H1 (cell line): Measurements from ENCODE around the gene BAK1. TPM values are rescaled to one million over a fixed set of nuclear protein-coding genes. Genes with fewer than 3 reads are reported as not detected.

Source experiments
- CTCF ChIA-PET: fragments of 300-600 bp; sonication (Branson Sonifier 250); formaldehyde crosslinking; loops from one replicate; lab custom pipeline; 2021; ENCODE audit not compliant: partially characterized antibody; lab: Charles Lee
- POLR2A ChIA-PET: fragments of 300-600 bp; sonication (Branson Sonifier 250); formaldehyde crosslinking; loops from one replicate; lab custom pipeline; 2021; ENCODE audit warnings: inconsistent platforms; ENCODE audit not compliant: partially characterized antibody; lab: Charles Lee
- DNase-seq, 2 experiments: peaks; one replicate each; pipeline versions ENCODE4 v3.0.0 to v3.0.0-alpha.2; 2010 to 2022; ENCODE audit warnings: low spot score in 2 of 2, low read depth in 1 of 2, mixed read lengths in 1 of 2
- FAIRE-seq: peaks from 2 replicates; lab custom pipeline; 2011; peaks lifted over from hg19 to GRCh38; lab: Jason Lieb, UNC
- H2AFZ ChIP-seq: 2 replicates; pipeline ENCODE4 v1.8.1; 2012; ENCODE audit warnings: low read length, inconsistent platforms
- H2AK5ac ChIP-seq: 2 replicates; pipeline ENCODE4 v1.6.1; 2013; ENCODE audit warnings: low read depth, low read length
- H2BK120ac ChIP-seq: replicated peaks from 2 replicates; pipeline ENCODE3; 2013; ENCODE audit warnings: low read depth, low read length, inconsistent platforms
- H2BK12ac ChIP-seq: 2 replicates; pipeline ENCODE4 v1.6.1; 2013; ENCODE audit warnings: low read depth, low read length
- H2BK15ac ChIP-seq: 2 replicates; pipeline ENCODE4 v1.6.1; 2013; ENCODE audit warnings: low read length
- H2BK20ac ChIP-seq: 2 replicates; pipeline ENCODE4 v1.6.1; 2013; ENCODE audit warnings: low read length
- H2BK5ac ChIP-seq: 2 replicates; pipeline ENCODE4 v1.6.1; 2013; ENCODE audit warnings: low read depth, low read length
- H3K14ac ChIP-seq: 2 replicates; pipeline ENCODE4 v1.6.1; 2013; ENCODE audit warnings: inconsistent platforms; ENCODE audit not compliant: insufficient read length
- H3K18ac ChIP-seq: 2 replicates; pipeline ENCODE4 v1.6.1; 2013; ENCODE audit warnings: low read length; ENCODE audit errors: extremely low read depth
- H3K23ac ChIP-seq: 2 replicates; pipeline ENCODE4 v1.6.1; 2013; ENCODE audit warnings: inconsistent platforms; ENCODE audit not compliant: insufficient read length
- H3K23me2 ChIP-seq: 2 replicates; pipeline ENCODE4 v1.6.1; 2013; ENCODE audit warnings: low read depth, low read length
- H3K27ac ChIP-seq: 2 replicates; pipeline ENCODE4 v1.6.1; 2011; ENCODE audit warnings: low read depth, low read length, inconsistent platforms
- H3K27me3 ChIP-seq, 4 experiments: replicated peaks in 1 of 4; 1 replicate in 1 of 4; 2 replicates in 3 of 4; pipeline versions ENCODE4 v1.6.1 to v1.8.1; 2011 to 2013; ENCODE audit warnings: low read length in 3 of 4, mild to moderate bottlenecking in 3 of 4, inconsistent platforms in 2 of 4, mixed read lengths in 2 of 4, moderate library complexity in 1 of 4; ENCODE audit not compliant: control insufficient read depth in 3 of 4, insufficient read depth in 3 of 4; ENCODE audit errors: extremely low read depth in 1 of 4
- H3K36me3 ChIP-seq, 4 experiments: 2 replicates each; pipeline versions ENCODE4 v1.6.1 to v1.8.1; 2011 to 2013; ENCODE audit warnings: mild to moderate bottlenecking in 4 of 4, low read length in 3 of 4, moderate library complexity in 2 of 4, control low read depth in 1 of 4, inconsistent platforms in 1 of 4; ENCODE audit not compliant: insufficient read depth in 4 of 4, control insufficient read depth in 2 of 4
- H3K4ac ChIP-seq: replicated peaks from 2 replicates; pipeline ENCODE3; 2013; ENCODE audit warnings: low read length, low read depth, mixed read lengths, inconsistent platforms; ENCODE audit not compliant: insufficient read length
- H3K4me1 ChIP-seq, 4 experiments: replicated peaks in 1 of 4; 1 replicate in 1 of 4; 2 replicates in 3 of 4; pipeline versions ENCODE4 v1.6.1 to v1.8.1; 2011 to 2013; ENCODE audit warnings: low read length in 3 of 4, inconsistent platforms in 2 of 4, mixed read lengths in 1 of 4; ENCODE audit not compliant: insufficient read depth in 4 of 4, control insufficient read depth in 3 of 4
- H3K4me2 ChIP-seq, 2 experiments: 2 replicates each; pipeline versions ENCODE4 v1.6.1 to v1.8.1; 2011 to 2013; ENCODE audit warnings: low read depth in 2 of 2, low read length in 2 of 2, control low read depth in 1 of 2, inconsistent platforms in 1 of 2, mild to moderate bottlenecking in 1 of 2; ENCODE audit not compliant: insufficient read depth in 1 of 2
- H3K4me3 ChIP-seq, 4 experiments: fragments of 200-600, 300-600 bp in 1 of 4; sonication (generic), shearing (Covaris generic), sonication (Bioruptor Twin) in 1 of 4; 2 replicates each; pipeline versions ENCODE4 v1.5.1 to v1.8.1; 2011 to 2016; ENCODE audit warnings: low read length in 4 of 4, low read depth in 3 of 4, control low read depth in 2 of 4, inconsistent platforms in 2 of 4, mild to moderate bottlenecking in 2 of 4, mixed read lengths in 1 of 4, moderate library complexity in 1 of 4; ENCODE audit not compliant: insufficient read depth in 2 of 4; ENCODE audit errors: extremely low read depth in 1 of 4
- H3K56ac ChIP-seq: replicated peaks from 2 replicates; pipeline ENCODE3; 2013; ENCODE audit warnings: low read depth, mild to moderate bottlenecking, mixed read lengths, low read length, inconsistent platforms; ENCODE audit not compliant: insufficient read length
- H3K79me1 ChIP-seq: 2 replicates; pipeline ENCODE4 v1.6.1; 2013; ENCODE audit warnings: low read depth, low read length, control low read depth
- H3K79me2 ChIP-seq, 2 experiments: 2 replicates each; pipeline versions ENCODE4 v1.6.1 to v1.8.1; 2012 to 2013; ENCODE audit warnings: low read length in 2 of 2, mild to moderate bottlenecking in 2 of 2, inconsistent platforms in 1 of 2; ENCODE audit not compliant: insufficient read depth in 2 of 2, control insufficient read depth in 1 of 2
- H3K9ac ChIP-seq, 4 experiments: replicated peaks in 1 of 4; 1 replicate in 1 of 4; 2 replicates in 3 of 4; pipeline versions ENCODE4 v1.6.1 to v1.8.1; 2011 to 2013; ENCODE audit warnings: low read depth in 3 of 4, low read length in 3 of 4, control low read depth in 2 of 4, mild to moderate bottlenecking in 2 of 4, moderate library complexity in 2 of 4, inconsistent platforms in 1 of 4; ENCODE audit errors: extremely low read depth in 1 of 4
- H3K9me3 ChIP-seq, 2 experiments: 2 replicates each; pipeline versions ENCODE4 v1.6.1 to v1.8.1; 2012 to 2013; ENCODE audit warnings: mild to moderate bottlenecking in 2 of 2, moderate library complexity in 2 of 2, control low read depth in 1 of 2, inconsistent platforms in 1 of 2, low read depth in 1 of 2, low read length in 1 of 2, mixed read lengths in 1 of 2; ENCODE audit not compliant: insufficient read depth in 2 of 2
- H4K20me1 ChIP-seq, 2 experiments: replicated peaks in 1 of 2; 2 replicates each; pipeline versions ENCODE3 to v1.8.1; 2011 to 2013; ENCODE audit warnings: inconsistent platforms in 2 of 2, low read length in 2 of 2, mild to moderate bottlenecking in 1 of 2; ENCODE audit not compliant: insufficient read depth in 2 of 2, control insufficient read depth in 1 of 2
- H4K5ac ChIP-seq: 2 replicates; pipeline ENCODE4 v1.6.1; 2013; ENCODE audit warnings: low read length, low read depth, mixed read lengths, inconsistent platforms; ENCODE audit not compliant: insufficient read length
- H4K8ac ChIP-seq: 2 replicates; pipeline ENCODE4 v1.8.0; 2013; ENCODE audit warnings: mild to moderate bottlenecking, moderate library complexity, low read length, inconsistent platforms; ENCODE audit not compliant: insufficient read depth; ENCODE audit errors: extremely low read depth
- H4K91ac ChIP-seq: replicated peaks from 2 replicates; pipeline ENCODE3; 2013; ENCODE audit warnings: low read length, mixed read lengths, inconsistent platforms; ENCODE audit not compliant: insufficient read length
- ASH2L ChIP-seq: fragments of 200-600, 300-600 bp; sonication (generic); IDR thresholded peaks from one replicate; pipeline ENCODE4 v1.7.1; 2017; ENCODE audit warnings: low read length
- EGR1 ChIP-seq: IDR thresholded peaks from 2 replicates; pipeline ENCODE4 v1.6.1; 2011; ENCODE audit warnings: low read depth, low read length, borderline replicate concordance
- EZH2 ChIP-seq: fragments of 200-600 bp; sonication (generic); IDR thresholded peaks from 2 replicates; pipeline ENCODE4 v1.7.1; 2012; ENCODE audit warnings: low read depth, mild to moderate bottlenecking, moderate library complexity, low read length, inconsistent platforms; ENCODE audit not compliant: severe bottlenecking
- FOSL1 ChIP-seq: IDR thresholded peaks from 2 replicates; pipeline ENCODE4 v1.6.1; 2011; ENCODE audit warnings: mild to moderate bottlenecking, low read depth, low read length, moderate library complexity; ENCODE audit not compliant: insufficient read depth
- HDAC2 ChIP-seq, 2 experiments: fragments of 300-600 bp in 1 of 2; sonication (generic) in 1 of 2; IDR thresholded peaks; 2 replicates each; pipeline ENCODE4 v1.6.1; 2011 to 2012; ENCODE audit warnings: low read depth in 2 of 2, low read length in 2 of 2, mild to moderate bottlenecking in 2 of 2, moderate library complexity in 2 of 2, borderline replicate concordance in 1 of 2, inconsistent platforms in 1 of 2
- MAFK ChIP-seq: IDR thresholded peaks from 2 replicates; pipeline ENCODE4 v1.6.1; 2012; ENCODE audit warnings: low read depth, mild to moderate bottlenecking, improper control_type of control experiment, low read length
- RFX5 ChIP-seq: IDR thresholded peaks from 2 replicates; pipeline ENCODE4 v1.6.1; 2011; ENCODE audit warnings: low read depth, low read length, improper control_type of control experiment, borderline replicate concordance
- RNF2 ChIP-seq: fragments of 200-900, 300-1000 bp; sonication (generic); IDR thresholded peaks from 2 replicates; pipeline ENCODE4 v1.7.1; 2016; ENCODE audit warnings: borderline replicate concordance, low read depth, mild to moderate bottlenecking, antibody characterized with exemption, low read length; ENCODE audit not compliant: poor library complexity, severe bottlenecking; ENCODE audit errors: missing control alignments
- RXRA ChIP-seq: IDR thresholded peaks from 2 replicates; pipeline ENCODE4 v1.6.1; 2011; ENCODE audit warnings: low read depth, mild to moderate bottlenecking, low read length, moderate library complexity; ENCODE audit not compliant: insufficient read depth
- SP1 ChIP-seq: IDR thresholded peaks from 2 replicates; pipeline ENCODE4 v1.6.1; 2011; ENCODE audit warnings: low read depth, low read length
- SP2 ChIP-seq: IDR thresholded peaks from 2 replicates; pipeline ENCODE4 v1.6.1; 2012; ENCODE audit warnings: mild to moderate bottlenecking, low read length, inconsistent platforms
- TAF7 ChIP-seq: optimal IDR thresholded peaks from 2 replicates; pipeline ENCODE3; 2011; ENCODE audit warnings: low read depth, mild to moderate bottlenecking, inconsistent platforms, low read length, moderate library complexity, borderline replicate concordance
- TCF12 ChIP-seq: IDR thresholded peaks from 2 replicates; pipeline ENCODE4 v1.6.1; 2011; ENCODE audit warnings: low read depth, mild to moderate bottlenecking, low read length
- TEAD4 ChIP-seq: IDR thresholded peaks from 2 replicates; pipeline ENCODE4 v1.6.1; 2012; ENCODE audit warnings: low read depth, low read length, inconsistent platforms, mixed read lengths
- ZNF274 ChIP-seq: IDR thresholded peaks from 2 replicates; pipeline ENCODE4 v1.7.0; 2012; ENCODE audit warnings: low read length, borderline replicate concordance; ENCODE audit errors: extremely low read depth
- WGBS, 2 experiments: shearing (Covaris generic) in 1 of 2; methylation state at CpG; one replicate each; pipeline versions ENCODE4 v1.1.6 to v1.1.7; 2013 to 2015; ENCODE audit warnings: low lambda C conversion rate in 2 of 2, mixed read lengths in 2 of 2, inconsistent platforms in 1 of 2, low coverage in 1 of 2, missing lambda C conversion rate in 1 of 2; ENCODE audit not compliant: insufficient replicate concordance in 2 of 2, insufficient coverage in 1 of 2, insufficient read length in 1 of 2; ENCODE audit errors: extremely low coverage in 1 of 2, missing lambda C conversion rate in 1 of 2; 5-methylcytosine and 5-hydroxymethylcytosine counted together
- polyA plus RNA-seq, 7 experiments: library from polyadenylated mRNA; depleted of rRNA in 3 of 7; stranded (reverse) in 5 of 7; unstranded in 2 of 7; fragments of >200 nt in 5 of 7; fragments of 200-250 nt in 2 of 7; gene quantifications; 1 replicate in 5 of 7; 2 replicates in 1 of 7; 4 replicates in 1 of 7; pipeline versions ENCODE4 v1.2.1 to v1.2.3, GENCODE V29; 2011 to 2013; ENCODE audit warnings: missing spikeins in 2 of 7, mixed read lengths in 2 of 7
- total RNA-seq: library from RNA; stranded (reverse); fragmentation: NEBNext Ultra II Directional; extraction: Animal tissue kit (Norgen Biotek cat#: 25700); gene quantifications from 2 replicates; pipeline ENCODE4 v1.2.1, GENCODE V29; 2021

The BAK1 gene
- total and polyA plus RNA-seq, 2 of the 8 experiments (the other 6 are each of a cell fraction or from before 2014, with no cell fraction given) = 43.3 to 43.4 TPM

- Histone ChIP-seq H2BK12ac (no peak overlapping the region), H4K91ac (no peak overlapping the region), H3K14ac (no peak overlapping the region), H2AK5ac (no peak overlapping the region), H2AFZ (no peak overlapping the region), H4K20me1 (no peaks in the 10 kb centered on the region), H3K79me1 (no peaks in the 10 kb centered on the region), H3K4ac (no peak overlapping the region), H3K36me3 (no peaks in the 10 kb centered on the region), H3K4me2 (no peak overlapping the region), H4K8ac (no peak overlapping the region), H3K79me2 (no peaks in the 10 kb centered on the region), H3K4me3 (no peak overlapping the region), H3K27ac (no peak overlapping the region), H3K27me3 (no peaks in the 10 kb centered on the region), H2BK5ac (no peak overlapping the region), H3K4me1 (no peaks in the 10 kb centered on the region), H2BK120ac (no peak overlapping the region), H3K23ac (no peak overlapping the region), H3K9me3 (peaks cover 0 to 5% of the 10 kb centered on the region in 2 experiments; a peak in 2 of 4 replicates), H3K56ac (no peak overlapping the region), H3K9ac (no peak overlapping the region), H3K23me2 (no peaks in the 10 kb centered on the region), H4K5ac (no peak overlapping the region), H2BK15ac (no peak overlapping the region), H2BK20ac (no peak overlapping the region), H3K18ac (no peak overlapping the region)
- DNase-seq (no peak), FAIRE-seq (no peak)
- ChIA-PET POLR2A (no interaction called here), CTCF (interaction anchor here (1.1 to 1.3 kb wide), 2 partner anchors 10 to 55 kb away, joined by 3 to 4 read pairs; no protein-coding TSS in a partner anchor)
- 83% methylated on average over 2 of the region's 4 CpGs; no CpG with 5 or more reads in 1 of the 2 experiments for WGBS, 2 experiments
- TF ChIP-seq FOSL1 = no peak
- no peak for TF ChIP-seq MAFK
- TF ChIP-seq EZH2 = no peak
- TF ChIP-seq RXRA = no peak
- no peak for TF ChIP-seq TCF12
- no peak for TF ChIP-seq ASH2L
- TF ChIP-seq TEAD4 = no peak
- no peak for TF ChIP-seq TAF7
- TF ChIP-seq ZNF274 = no peak
- TF ChIP-seq RNF2 = no peak
- no peak for TF ChIP-seq RFX5
- TF ChIP-seq SP2 = no peak
- TF ChIP-seq SP1 = no peak
- TF ChIP-seq EGR1 = no peak
- TF ChIP-seq HDAC2 (IDR thresholded peaks at IDR 0.05; ENCODE audit: borderline replicate concordance in 1 of 2, low read depth in 2 of 2, low read length in 2 of 2) = no peak
These were observed 22.7 kb downstream of the BAK1 start for GRCh38 chr6:33557376-33557775.
